PFSK-1 (cell line): Measurements from ENCODE around the gene CLCN1.

Source experiments
- FOXP2 ChIP-seq: optimal IDR thresholded peaks from 2 replicates; pipeline ENCODE3; 2011; ENCODE audit warnings: borderline replicate concordance, control low read depth, inconsistent platforms; ENCODE audit not compliant: insufficient read depth; ENCODE audit errors: extremely low read length, extremely low read depth
- POLR2AphosphoS5 ChIP-seq: IDR thresholded peaks from 2 replicates; pipeline ENCODE4 v1.6.1; 2012; ENCODE audit warnings: low read depth, mild to moderate bottlenecking, control low read depth, low read length, moderate library complexity
- REST ChIP-seq, 2 experiments: IDR thresholded peaks; 2 replicates each; pipeline versions ENCODE4 v1.6.1 to v1.8.0; 2011 to 2012; ENCODE audit warnings: low read depth in 2 of 2, low read length in 2 of 2, control low read depth in 1 of 2, inconsistent platforms in 1 of 2, mild to moderate bottlenecking in 1 of 2, moderate library complexity in 1 of 2; ENCODE audit not compliant: insufficient read depth in 1 of 2
- SIN3A ChIP-seq: IDR thresholded peaks from 2 replicates; pipeline ENCODE4 v1.6.1; 2012; ENCODE audit warnings: mild to moderate bottlenecking, low read length, moderate library complexity, borderline replicate concordance; ENCODE audit not compliant: insufficient read depth
- TAF1 ChIP-seq: IDR thresholded peaks from 2 replicates; pipeline ENCODE4 v1.6.1; 2012; ENCODE audit warnings: low read length, control low read depth, borderline replicate concordance; ENCODE audit not compliant: insufficient read depth

Gene CLCN1

GRCh38 chr7:143369678-143370651, 54.1 kb downstream of the CLCN1 start:
- TF ChIP-seq POLR2AphosphoS5: no peak
- TF ChIP-seq TAF1: no peak
- no peak for TF ChIP-seq REST (IDR thresholded peaks at IDR 0.05; ENCODE audit: insufficient read depth in 1 of 2, low read depth in 2 of 2, low read length in 2 of 2)
- TF ChIP-seq SIN3A: no peak
- TF ChIP-seq FOXP2: no peak

DNA sequence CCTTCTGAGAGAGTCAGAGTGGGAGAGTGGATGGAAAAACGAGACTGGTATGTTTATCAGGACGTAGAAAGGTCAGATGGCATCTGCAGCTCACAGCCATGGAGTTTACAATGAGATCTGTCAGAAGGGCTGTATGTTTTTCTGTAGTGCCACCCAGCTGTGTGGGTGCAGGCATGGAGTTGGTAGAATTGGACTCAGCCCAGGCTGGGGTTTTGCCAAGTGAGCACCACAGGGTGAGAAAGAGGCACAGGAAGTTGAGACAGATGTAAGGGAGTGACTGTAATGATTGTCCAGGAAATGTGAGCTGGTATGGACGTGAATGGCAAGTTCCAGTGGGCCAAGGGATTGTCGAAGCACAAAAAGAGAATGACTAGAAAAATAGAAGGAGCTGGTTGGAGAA, 56.2 kb downstream of the CLCN1 start:
- TF ChIP-seq SIN3A (no peak), TAF1 (no peak), REST (IDR thresholded peaks at IDR 0.05; ENCODE audit: insufficient read depth in 1 of 2, low read depth in 2 of 2, low read length in 2 of 2) (no peak), POLR2AphosphoS5 (no peak), FOXP2 (no peak)

- no peak for TF ChIP-seq REST (IDR thresholded peaks at IDR 0.05; ENCODE audit: insufficient read depth in 1 of 2, low read depth in 2 of 2, low read length in 2 of 2)
- TF ChIP-seq FOXP2: no peak
- TF ChIP-seq TAF1: no peak
- no peak for TF ChIP-seq POLR2AphosphoS5
- no peak for TF ChIP-seq SIN3A
Observed at GRCh38 chr7:143373255-143373794, 57.4 kb downstream of the CLCN1 start.

GRCh38 chr7:143374561-143374960, 58.6 kb downstream of the CLCN1 start:
- TF ChIP-seq FOXP2: no peak
- no peak for TF ChIP-seq REST (IDR thresholded peaks at IDR 0.05; ENCODE audit: insufficient read depth in 1 of 2, low read depth in 2 of 2, low read length in 2 of 2)
- no peak for TF ChIP-seq TAF1
- no peak for TF ChIP-seq SIN3A
- TF ChIP-seq POLR2AphosphoS5: no peak
